ENCODE data around the gene APOL6.

Gene APOL6

GRCh38 chr22:35717572-35717971 is 69.3 kb downstream of the APOL6 start, which contains the start of gene APOL5:
APOL5 (plus strand) TSS chr22:35717872; CDS start chr22:35717872, 0 bp downstream.
- no peaks in the 10 kb centered on the region for H3K9me3 ChIP-seq (ENCODE audit: severe bottlenecking)
- H3K27ac ChIP-seq: no peak within 1 kb of the TSS
- H3K36me3 ChIP-seq: no peaks in the 10 kb centered on the region
- no peak for TF ChIP-seq CTCF (IDR thresholded peaks at IDR 0.05; ENCODE audit: low read depth, low read length)
- DNase-seq: no peak
- H3K27me3 ChIP-seq (ENCODE audit: insufficient read depth, low read depth, severe bottlenecking): no peaks in the 10 kb centered on the region
- H3K4me3 ChIP-seq (ENCODE audit: low read depth, low read length): no peak within 1 kb of the TSS

Measured in WERI-Rb-1 (cell line).